Neural cell (in vitro differentiated cells): ENCODE results near the gene MFN1. TPM values are rescaled to one million over a fixed set of nuclear protein-coding genes. Genes with fewer than 3 reads are reported as not detected.

ENCODE experiments used
- H2AFZ ChIP-seq: fragments of 200-600, 300-800 bp; sonication (generic), shearing (Covaris generic); 2 replicates; pipeline ENCODE4 v1.6.0; 2014; ENCODE audit warnings: low read depth, mild to moderate bottlenecking, antibody characterized with exemption, low read length, moderate library complexity
- H3F3A ChIP-seq: fragments of 200-600 bp; shearing (Covaris generic); 2 replicates; pipeline ENCODE4 v1.6.1; 2016; ENCODE audit warnings: mild to moderate bottlenecking, moderate library complexity, mixed read lengths, antibody characterized with exemption, low read length; ENCODE audit not compliant: insufficient read depth, poor library complexity, severe bottlenecking
- H3K27ac ChIP-seq: fragments of 200-600, 300-800 bp; sonication (generic), shearing (Covaris generic); 2 replicates; pipeline ENCODE4 v1.5.1; 2014; ENCODE audit warnings: mild to moderate bottlenecking, low read length, moderate library complexity
- H3K27me3 ChIP-seq: fragments of 300-800, 200-600 bp; sonication (generic), shearing (Covaris generic); 2 replicates; pipeline ENCODE4 v1.6.0; 2014; ENCODE audit warnings: mild to moderate bottlenecking, low read depth, low read length, moderate library complexity; ENCODE audit not compliant: insufficient read depth
- H3K36me3 ChIP-seq: fragments of 300-800, 200-600 bp; sonication (generic), shearing (Covaris generic); 2 replicates; pipeline ENCODE4 v1.5.1; 2014; ENCODE audit warnings: mild to moderate bottlenecking, antibody characterized with exemption, low read length, moderate library complexity; ENCODE audit not compliant: insufficient read depth
- H3K4me2 ChIP-seq: fragments of 300-800, 200-600 bp; sonication (generic), shearing (Covaris generic); 2 replicates; pipeline ENCODE4 v1.6.0; 2014; ENCODE audit warnings: mild to moderate bottlenecking, low read length
- H3K4me3 ChIP-seq: fragments of 300-800, 200-600 bp; sonication (generic), shearing (Covaris generic); 2 replicates; pipeline ENCODE4 v1.5.1; 2014; ENCODE audit warnings: mild to moderate bottlenecking, low read length, moderate library complexity
- H3K79me2 ChIP-seq: fragments of 200-600 bp; shearing (Covaris generic); replicated peaks from 2 replicates; pipeline ENCODE4 v1.6.0; 2014; ENCODE audit warnings: mild to moderate bottlenecking, low read length, moderate library complexity; ENCODE audit not compliant: insufficient read depth
- H3K9ac ChIP-seq: fragments of 300-800, 200-600 bp; sonication (generic), shearing (Covaris generic); 2 replicates; pipeline ENCODE4 v1.6.1; 2016; ENCODE audit warnings: mild to moderate bottlenecking, low read length, mixed read lengths
- H3K9me2 ChIP-seq: fragments of 200-600 bp; shearing (Covaris generic); 2 replicates; pipeline ENCODE4 v1.6.1; 2016; ENCODE audit warnings: mild to moderate bottlenecking, low read length, mixed read lengths; ENCODE audit not compliant: insufficient read depth
- H3K9me3 ChIP-seq: fragments of 200-600, 300-800 bp; sonication (generic), shearing (Covaris generic); 2 replicates; pipeline ENCODE4 v1.6.1; 2016; ENCODE audit warnings: mild to moderate bottlenecking, mixed run types, low read length, moderate library complexity, mixed read lengths
- H4K20me1 ChIP-seq: fragments of 200-600 bp; shearing (Covaris generic); 2 replicates; pipeline ENCODE4 v1.6.1; 2016; ENCODE audit warnings: mild to moderate bottlenecking, mixed run types; ENCODE audit not compliant: insufficient read depth
- CTCF ChIP-seq: fragments of 450-650 bp; IDR thresholded peaks from 2 replicates; pipeline ENCODE4 v1.5.1; 2014; ENCODE audit warnings: antibody characterized with exemption, mild to moderate bottlenecking, moderate library complexity; ENCODE audit not compliant: poor library complexity, severe bottlenecking
- EP300 ChIP-seq: fragments of 450-650 bp; conservative IDR thresholded peaks from 2 replicates; pipeline ENCODE4 v1.6.1; 2014; ENCODE audit warnings: antibody characterized with exemption, mild to moderate bottlenecking, moderate library complexity; ENCODE audit not compliant: poor library complexity, severe bottlenecking
- EZH2 ChIP-seq: fragments of 200-600, 300-800 bp; shearing (Covaris generic), sonication (generic); IDR thresholded peaks from 2 replicates; pipeline ENCODE4 v1.6.1; 2014; ENCODE audit warnings: antibody characterized with exemption, low read length, borderline replicate concordance, mild to moderate bottlenecking; ENCODE audit not compliant: insufficient read depth, poor library complexity, severe bottlenecking
- MXI1 ChIP-seq: fragments of 450-650 bp; conservative IDR thresholded peaks from 2 replicates; pipeline ENCODE4 v1.6.1; 2014; ENCODE audit warnings: antibody characterized with exemption, mild to moderate bottlenecking; ENCODE audit not compliant: poor library complexity, severe bottlenecking
- POLR2AphosphoS5 ChIP-seq: IDR thresholded peaks from 2 replicates; pipeline ENCODE4 v1.6.1; 2012
- RAD21 ChIP-seq: fragments of 450-650 bp; conservative IDR thresholded peaks from 2 replicates; pipeline ENCODE4 v1.6.1; 2014; ENCODE audit warnings: antibody characterized with exemption, mild to moderate bottlenecking, moderate library complexity
- REST ChIP-seq: IDR thresholded peaks from 2 replicates; pipeline ENCODE4 v1.6.1; 2012; ENCODE audit warnings: borderline replicate concordance
- SMC3 ChIP-seq: fragments of 450-650 bp; conservative IDR thresholded peaks from 2 replicates; pipeline ENCODE4 v1.6.1; 2014; ENCODE audit warnings: antibody characterized with exemption, mild to moderate bottlenecking, moderate library complexity; ENCODE audit not compliant: poor library complexity
- TAF1 ChIP-seq: IDR thresholded peaks from 2 replicates; pipeline ENCODE4 v1.6.1; 2012; ENCODE audit warnings: low read depth
- polyA plus RNA-seq: library from polyadenylated mRNA; depleted of rRNA; stranded (reverse); fragments of >200 nt; gene quantifications from 2 replicates; pipeline ENCODE4 v1.2.3, GENCODE V29; 2014

Gene MFN1
- polyA plus RNA-seq, 1 donor from 2014 or later, result 78.8 TPM

DNA sequence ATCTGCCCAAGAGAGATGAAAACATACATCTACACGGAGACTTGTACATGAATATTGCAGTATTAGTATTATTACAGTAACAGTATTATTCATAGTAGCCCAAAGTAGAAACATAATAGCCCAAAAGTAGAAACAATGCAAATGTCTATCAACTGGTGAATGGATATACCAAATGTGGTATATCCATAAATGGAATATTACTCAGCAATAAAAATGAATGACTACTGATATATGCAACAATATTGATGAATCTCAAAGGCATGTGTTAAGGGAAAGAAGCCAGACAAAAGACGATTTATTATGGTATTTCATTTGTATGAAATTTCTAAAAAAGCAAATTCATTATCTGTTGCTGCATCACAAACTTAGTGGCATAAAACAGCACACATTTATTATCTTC is 48.2 kb upstream of the MFN1 start:
- Histone ChIP-seq H4K20me1 (no peaks in the 10 kb centered on the region), H2AFZ (no peak overlapping the region), H3K27ac (no peak overlapping the region), H3K4me2 (no peak overlapping the region), H3F3A (no peaks in the 10 kb centered on the region), H3K36me3 (no peaks in the 10 kb centered on the region), H3K79me2 (no peaks in the 10 kb centered on the region), H3K9me2 (no peaks in the 10 kb centered on the region), H3K4me3 (no peak overlapping the region), H3K9ac (no peak overlapping the region), H3K9me3 (no peaks in the 10 kb centered on the region), H3K27me3 (no peaks in the 10 kb centered on the region)
- TF ChIP-seq EP300 (no peak), CTCF (no peak), RAD21 (no peak), POLR2AphosphoS5 (no peak), TAF1 (no peak), MXI1 (no peak), EZH2 (no peak), REST (no peak), SMC3 (no peak)

DNA sequence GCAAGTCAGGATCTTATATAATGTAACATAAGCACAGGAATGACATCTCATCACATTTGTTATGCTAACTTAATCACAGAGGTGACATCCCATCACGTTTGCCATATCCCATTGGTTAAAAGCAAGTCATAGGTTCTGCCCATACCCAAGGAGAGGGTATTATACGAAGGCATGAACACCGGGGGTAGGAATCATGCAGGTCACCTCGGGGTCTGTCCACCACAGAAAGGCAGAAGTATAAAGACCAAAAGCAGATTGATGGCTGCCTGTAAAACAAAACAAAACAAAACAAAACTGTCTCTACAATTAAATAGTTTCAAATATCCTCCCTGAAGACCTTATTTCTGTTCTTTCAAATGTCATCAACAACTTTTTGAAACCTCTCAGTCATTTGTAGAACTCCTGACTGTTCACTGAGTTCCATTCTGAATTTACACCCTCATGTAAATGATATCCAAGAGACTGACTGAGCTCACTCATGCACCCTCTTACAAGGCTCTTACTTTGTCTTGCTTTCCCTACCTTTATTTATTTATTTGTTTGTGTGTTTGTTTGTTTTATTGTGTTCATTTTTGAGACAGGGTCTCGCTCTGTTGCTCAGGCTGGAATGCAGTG is 47.4 kb upstream of the MFN1 start:
- Histone ChIP-seq H3K4me2 (no peak overlapping the region), H2AFZ (no peak overlapping the region)

More for the DNA sequence above, 47.4 kb upstream of the MFN1 start:
- TF ChIP-seq TAF1 (no peak), POLR2AphosphoS5 (no peak), RAD21 (no peak), MXI1 (no peak), CTCF (no peak), EZH2 (no peak), REST (no peak), SMC3 (no peak), EP300 (no peak)
- Histone ChIP-seq H3K79me2 (no peaks in the 10 kb centered on the region), H3K27me3 (no peaks in the 10 kb centered on the region), H3K9me2 (no peaks in the 10 kb centered on the region), H3F3A (no peaks in the 10 kb centered on the region), H3K36me3 (no peaks in the 10 kb centered on the region), H3K9me3 (no peaks in the 10 kb centered on the region), H3K27ac (no peak overlapping the region), H3K9ac (no peak overlapping the region), H4K20me1 (no peaks in the 10 kb centered on the region), H3K4me3 (no peak overlapping the region)
